NCI-H82 treated with DMSO at 0.1 percent for 48 hours (cell line): ENCODE data around the gene BRI3.

Experiments used
- DNase-seq: peaks from one replicate; lab custom pipeline; 2025; ENCODE audit not compliant: unreplicated experiment; lab: John Stamatoyannopoulos, UW

BRI3 gene

GRCh38 chr7:98280791-98281756, at the start of gene BRI3:
Gene BRI3 (plus strand): TSS chr7:98281686. CDS start chr7:98281796, 110 bp downstream.
- DNase-seq: peak; percentile 56

GRCh38 chr7:98232263-98232585, 49.3 kb upstream of the BRI3 start:
- DNase-seq: no peak

GRCh38 chr7:98232799-98233198, 48.7 kb upstream of the BRI3 start:
- DNase-seq: no peak

DNA sequence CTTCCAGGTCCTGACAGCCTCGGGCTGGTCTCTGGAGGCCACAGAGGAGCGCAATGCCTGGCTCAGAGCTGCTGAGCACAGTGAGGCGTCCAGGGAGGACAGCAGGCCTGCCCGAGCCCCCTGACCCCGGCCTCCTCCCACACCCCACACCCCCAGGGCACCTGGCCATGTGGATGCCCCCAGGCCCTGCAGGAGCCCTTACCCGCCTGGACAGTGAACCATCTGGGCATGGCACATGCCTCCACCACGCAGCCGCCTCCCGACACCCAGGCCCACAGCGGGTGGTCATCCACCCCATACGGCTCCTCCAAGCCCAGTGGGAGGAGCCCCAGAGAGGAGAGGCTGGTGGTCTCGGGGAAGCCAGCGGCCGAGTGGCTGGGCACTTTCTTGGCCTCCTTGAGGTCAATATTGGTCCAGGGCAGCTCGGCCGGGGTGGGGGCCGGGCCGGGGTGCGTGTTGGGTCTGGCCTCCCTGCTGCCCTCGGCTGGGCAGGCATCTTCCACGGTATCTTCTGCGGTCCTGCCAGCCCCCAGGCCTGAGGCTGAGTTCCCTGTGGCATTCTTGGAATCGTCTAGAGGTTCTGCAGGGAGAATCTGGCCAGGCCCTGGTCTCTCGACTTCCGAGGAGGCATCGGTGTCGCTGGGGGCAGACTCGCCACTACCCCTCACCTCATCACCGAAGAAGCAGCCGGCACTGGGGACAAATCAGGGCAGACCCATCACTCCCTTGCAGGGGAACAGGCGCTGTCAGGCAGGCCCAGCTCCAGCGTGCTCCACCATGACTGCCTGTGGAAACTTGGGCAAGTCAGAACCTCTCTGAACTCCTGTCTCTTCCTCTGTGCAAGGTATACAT, 48.0 kb upstream of the BRI3 start:
- DNase-seq: no peak

GRCh38 chr7:98234429-98235147, 46.9 kb upstream of the BRI3 start:
- no peak for DNase-seq

- no peak for DNase-seq
Measured at GRCh38 chr7:98235901-98236300, 45.6 kb upstream of the BRI3 start.

- DNase-seq: no peak
Measured at GRCh38 chr7:98236355-98237185, 44.9 kb upstream of the BRI3 start.

GRCh38 chr7:98238076-98238475, 43.4 kb upstream of the BRI3 start:
- no peak for DNase-seq

DNA sequence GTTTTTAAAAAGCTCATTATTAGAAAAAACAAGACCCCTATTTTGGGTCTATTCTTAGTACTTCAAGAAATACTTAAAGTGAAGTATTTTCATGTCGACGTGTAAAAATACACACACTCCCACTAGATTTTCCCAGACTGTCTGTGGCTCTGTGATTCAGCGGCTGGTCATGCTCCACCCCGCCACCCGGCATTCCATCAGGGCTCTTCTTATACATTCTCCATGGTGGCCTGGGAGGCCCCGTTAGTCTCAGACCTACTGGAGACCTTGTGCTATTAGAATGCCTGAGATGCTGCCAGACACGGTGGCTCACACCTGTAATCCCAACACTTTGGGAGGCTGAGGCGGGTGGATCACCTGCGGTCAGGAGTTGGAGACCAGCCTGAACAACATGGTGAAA, 42.5 kb upstream of the BRI3 start:
- no peak for DNase-seq

DNA sequence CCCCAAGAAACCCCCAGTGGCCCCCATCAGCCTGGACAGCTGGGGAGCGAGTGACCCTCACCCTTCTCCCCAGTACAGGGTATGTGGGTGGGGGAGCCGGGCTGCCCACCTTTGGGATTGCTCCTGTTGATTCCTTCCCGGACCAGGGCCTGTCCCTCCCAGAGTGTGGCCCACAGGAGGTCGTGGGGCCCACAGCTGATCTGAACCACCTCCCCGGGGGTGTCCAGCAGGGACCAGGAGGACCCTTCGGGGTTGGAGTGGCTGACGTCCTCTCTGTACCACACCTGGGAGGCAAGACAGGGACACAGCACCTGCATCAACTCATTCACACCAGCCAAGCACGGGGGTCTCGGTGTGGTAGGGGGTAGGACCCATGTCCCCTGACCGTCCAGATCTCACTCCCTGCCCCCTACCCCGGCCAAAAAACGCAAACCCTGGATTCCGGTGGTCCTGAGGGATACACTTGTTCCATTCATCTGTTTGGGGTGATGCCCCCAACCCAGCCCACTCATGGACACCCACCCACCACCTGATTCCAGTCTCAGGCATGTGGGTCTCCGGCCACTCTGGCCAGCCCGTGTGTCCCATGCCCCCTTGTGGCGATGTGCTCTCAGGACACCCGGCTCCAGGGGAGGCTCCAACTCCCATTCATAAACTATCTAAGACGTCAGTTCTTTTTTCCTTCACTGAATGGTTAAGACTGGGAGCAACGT, 40.4 kb upstream of the BRI3 start:
- no peak for DNase-seq

GRCh38 chr7:98241674-98242241, 39.7 kb upstream of the BRI3 start:
- no peak for DNase-seq

- DNase-seq: no peak
Measured at GRCh38 chr7:98242342-98242741, 39.1 kb upstream of the BRI3 start.

GRCh38 chr7:98242934-98243333, 38.6 kb upstream of the BRI3 start:
- DNase-seq: no peak

DNA sequence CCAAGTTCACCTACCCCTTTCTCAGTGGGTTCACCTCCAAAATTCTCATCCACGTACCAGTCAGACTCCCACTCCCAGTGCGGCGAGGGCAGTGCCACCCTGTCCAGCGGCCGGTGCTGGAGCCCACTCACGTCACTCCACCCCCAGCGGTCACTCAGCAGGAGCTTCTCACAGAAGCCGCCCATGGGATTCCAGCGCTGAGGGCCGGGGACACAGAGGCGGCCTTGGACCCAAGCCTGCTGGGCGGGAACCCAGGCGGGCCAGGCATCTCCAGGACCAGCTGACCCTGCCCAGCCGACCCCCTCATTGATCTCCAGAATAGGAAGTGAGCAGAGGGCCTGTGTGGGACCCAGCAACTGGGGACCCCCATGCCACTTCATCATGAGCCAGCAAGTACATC, 36.6 kb upstream of the BRI3 start:
- DNase-seq: no peak

DNA sequence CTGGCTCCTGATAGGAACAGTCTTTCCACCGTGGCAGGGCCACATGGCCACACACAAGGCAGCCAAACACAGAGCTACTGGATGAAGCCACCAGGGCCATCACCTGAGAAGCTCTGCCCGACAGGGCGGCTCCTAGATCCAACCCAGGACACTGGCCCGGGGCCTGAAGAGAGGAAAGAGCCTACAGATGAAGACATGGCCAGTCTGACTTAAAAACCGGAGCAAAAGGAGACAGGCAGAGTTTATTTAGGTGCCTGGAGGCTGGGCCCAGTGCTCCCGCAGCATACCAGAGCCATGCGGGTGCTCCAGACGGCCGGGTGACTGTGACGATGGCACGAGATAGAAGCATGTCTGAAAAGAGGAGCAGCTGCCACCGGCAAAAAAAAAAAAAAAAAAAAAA, 33.3 kb upstream of the BRI3 start:
- DNase-seq: no peak

DNA sequence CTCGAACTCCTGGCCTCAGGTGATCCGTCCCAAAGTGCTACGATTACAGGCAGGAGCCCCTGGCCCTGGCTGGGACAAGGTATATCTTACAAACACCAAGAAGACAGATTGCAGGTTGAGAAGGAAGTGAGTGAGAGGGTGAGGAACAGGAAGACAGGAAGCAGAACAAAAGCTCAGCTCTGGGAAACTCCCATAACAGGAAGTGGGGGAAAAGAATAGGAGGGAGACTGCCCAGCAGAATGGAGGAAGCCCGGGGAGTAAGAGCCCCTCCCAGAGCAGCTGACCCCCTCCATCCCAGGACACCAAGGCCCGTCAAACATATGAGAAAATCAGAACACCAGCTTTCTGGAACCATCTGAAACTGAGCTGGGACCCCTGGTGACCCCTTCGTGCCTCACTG, 32.4 kb upstream of the BRI3 start:
- DNase-seq: no peak

GRCh38 chr7:98250789-98251188, 30.7 kb upstream of the BRI3 start:
- DNase-seq: no peak

- DNase-seq: no peak
Measured at GRCh38 chr7:98251231-98251600, 30.3 kb upstream of the BRI3 start.

GRCh38 chr7:98251601-98252424, 29.7 kb upstream of the BRI3 start, which contains the start of gene TECPR1:
Gene TECPR1 (minus strand): TSS chr7:98252232. CDS start chr7:98246146, 6,086 bp downstream.
- DNase-seq: peak; percentile 77
